HepG2 (cell line): ENCODE data around the gene INTS15. TPM values are rescaled to one million over a fixed set of nuclear protein-coding genes. Genes with fewer than 3 reads are reported as not detected.
A peak's percentile ranks its signal among the peaks of the same experiment; 100 is the strongest.

Experiments used
- ELK4 ChIP-seq: sonication (generic); formaldehyde crosslinking; IDR thresholded peaks from 2 replicates; pipeline ENCODE4 v1.9.0; 2021; ENCODE audit warnings: missing genetic modification reagents, borderline replicate concordance
- ETS1 ChIP-seq: sonication (generic); formaldehyde crosslinking; IDR thresholded peaks from 2 replicates; pipeline ENCODE4 v1.4.0; 2020; ENCODE audit warnings: missing genetic modification reagents
- FOXK2 ChIP-seq: fragments of 450-650 bp; IDR thresholded peaks from 2 replicates; pipeline ENCODE4 v1.6.1; 2016
- IKZF4 ChIP-seq: sonication (generic); formaldehyde crosslinking; IDR thresholded peaks from 2 replicates; pipeline ENCODE4 v1.5.1; 2020; ENCODE audit warnings: borderline replicate concordance, mild to moderate bottlenecking, low read depth, missing genetic modification reagents; ENCODE audit errors: not compliant biosample characterization
- MBD4 ChIP-seq: IDR thresholded peaks from 2 replicates; pipeline ENCODE4 v1.6.1; 2012; ENCODE audit warnings: low read length, inconsistent platforms, borderline replicate concordance
- MIER3 ChIP-seq: IDR thresholded peaks from 2 replicates; pipeline ENCODE4 v1.6.1; 2016; ENCODE audit warnings: missing compliant biosample characterization, borderline replicate concordance
- MTERF4 ChIP-seq: sonication (generic); formaldehyde crosslinking; IDR thresholded peaks from 2 replicates; pipeline ENCODE4 v1.8.0; 2023; ENCODE audit warnings: mild to moderate bottlenecking, missing genetic modification reagents
- NAIF1 ChIP-seq: sonication (generic); formaldehyde crosslinking; IDR thresholded peaks from 2 replicates; pipeline ENCODE4 v1.5.0; 2020; ENCODE audit warnings: mild to moderate bottlenecking, missing genetic modification reagents, borderline replicate concordance
- PAF1 ChIP-seq: IDR thresholded peaks from 2 replicates; pipeline ENCODE4 v1.6.1; 2016; ENCODE audit warnings: missing genetic modification reagents, missing compliant biosample characterization
- POLR2AphosphoS2 ChIP-seq: IDR thresholded peaks from 2 replicates; pipeline ENCODE4 v1.6.1; 2011; ENCODE audit warnings: low read depth, low read length, improper control_type of control experiment
- PREB ChIP-seq: sonication (generic); formaldehyde crosslinking; IDR thresholded peaks from 2 replicates; pipeline ENCODE4 v1.4.0; 2020; ENCODE audit warnings: missing genetic modification reagents
- RFX5 ChIP-seq: IDR thresholded peaks from 2 replicates; pipeline ENCODE4 v1.6.1; 2011; ENCODE audit warnings: low read depth, low read length, improper control_type of control experiment
- SKIL ChIP-seq: sonication (generic); formaldehyde crosslinking; IDR thresholded peaks from 2 replicates; pipeline ENCODE4 v1.8.0; 2022; ENCODE audit warnings: missing genetic modification reagents, mild to moderate bottlenecking, moderate library complexity, borderline replicate concordance
- SMARCC2 ChIP-seq: fragments of 450-650 bp; IDR thresholded peaks from 2 replicates; pipeline ENCODE4 v1.6.1; 2017; ENCODE audit warnings: antibody characterized with exemption, mild to moderate bottlenecking
- TGIF2 ChIP-seq: IDR thresholded peaks from 2 replicates; pipeline ENCODE4 v1.6.1; 2016; ENCODE audit warnings: control low read depth, missing compliant biosample characterization
- ZGPAT ChIP-seq: IDR thresholded peaks from 2 replicates; pipeline ENCODE4 v1.6.1; 2016; ENCODE audit warnings: mild to moderate bottlenecking
- ZMYM2 ChIP-seq: sonication (generic); formaldehyde crosslinking; IDR thresholded peaks from 2 replicates; pipeline ENCODE4 v1.8.0; 2022; ENCODE audit warnings: mild to moderate bottlenecking, missing genetic modification reagents
- ZNF326 ChIP-seq: sonication (generic); formaldehyde crosslinking; IDR thresholded peaks from 2 replicates; pipeline ENCODE4 v1.4.0; 2020; ENCODE audit warnings: missing genetic modification reagents, borderline replicate concordance
- polyA plus RNA-seq, 8 experiments: library from polyadenylated mRNA; depleted of rRNA in 3 of 8; stranded (reverse) in 7 of 8; unstranded in 1 of 8; fragments of >200 nt; fragmentation: Illumina TruSeq in 4 of 8; extraction: Trizol in 4 of 8; gene quantifications; 2 replicates each; pipeline versions ENCODE4 v1.2.1 to v1.2.3, GENCODE V29; 2011 to 2016; ENCODE audit warnings: low read depth in 4 of 8, missing spikeins in 1 of 8, mixed read lengths in 1 of 8; ENCODE audit not compliant: insufficient read depth in 1 of 8
- total RNA-seq, 5 experiments: library from RNA; depleted of rRNA; stranded (reverse); fragments of >200 nt; fragmentation: Illumina TruSeq; extraction: Trizol; gene quantifications; 2 replicates each; pipeline ENCODE4 v1.2.3, GENCODE V29; 2016; ENCODE audit warnings: low read depth in 1 of 5

INTS15 gene
- total and polyA plus RNA-seq, 2 of the 13 experiments (the other 11 are each of a cell fraction or from before 2014, with no cell fraction given) = 16.3 to 25.7 TPM

- TF ChIP-seq PREB (CRISPR knock-in tag) (no peak), PAF1 (CRISPR knock-in tag) (no peak), RFX5 (no peak), ELK4 (no peak), MIER3 (CRISPR knock-in tag) (peak; percentile 44; the same call in 1 of the 2 replicates), ZMYM2 (CRISPR knock-in tag) (no peak), TGIF2 (no peak), SMARCC2 (no peak), ZGPAT (CRISPR knock-in tag) (peak; percentile 61; the same call in 1 of the 2 replicates), NAIF1 (CRISPR knock-in tag) (no peak), SKIL (CRISPR knock-in tag) (peak; percentile 53), FOXK2 (no peak), IKZF4 (no peak), POLR2AphosphoS2 (no peak), MBD4 (no peak), MTERF4 (CRISPR knock-in tag) (no peak), ETS1 (no peak), ZNF326 (no peak)
Measured at GRCh38 chr7:6577369-6578113, 12.3 kb upstream of the INTS15 start, which contains the start of gene ZDHHC4 (continued).
